Dermis microvascular lymphatic vessel endothelial cell (primary cell): ENCODE results near the gene UBE2I. TPM values are rescaled to one million over a fixed set of nuclear protein-coding genes. Genes with fewer than 3 reads are reported as not detected.
"Not testable (repeated sequence)": the region's sequence is repeated elsewhere in the genome, so short reads cannot be mapped to it uniquely, and the experiment has no call there.

Experiments used
- DNase-seq, 2 donors: peaks; one replicate each; pipeline versions ENCODE4 v3.0.0 to v3.0.0-alpha.2; 2010; ENCODE audit warnings: low read depth in 2 of 2
- total RNA-seq: library from RNA; depleted of rRNA; stranded (reverse); fragments of >200 nt; gene quantifications from 2 replicates; pipeline ENCODE4 v1.2.1, GENCODE V29; 2014

The UBE2I gene
- total RNA-seq, 1 donor from 2014 or later, result 34.1 TPM

DNA sequence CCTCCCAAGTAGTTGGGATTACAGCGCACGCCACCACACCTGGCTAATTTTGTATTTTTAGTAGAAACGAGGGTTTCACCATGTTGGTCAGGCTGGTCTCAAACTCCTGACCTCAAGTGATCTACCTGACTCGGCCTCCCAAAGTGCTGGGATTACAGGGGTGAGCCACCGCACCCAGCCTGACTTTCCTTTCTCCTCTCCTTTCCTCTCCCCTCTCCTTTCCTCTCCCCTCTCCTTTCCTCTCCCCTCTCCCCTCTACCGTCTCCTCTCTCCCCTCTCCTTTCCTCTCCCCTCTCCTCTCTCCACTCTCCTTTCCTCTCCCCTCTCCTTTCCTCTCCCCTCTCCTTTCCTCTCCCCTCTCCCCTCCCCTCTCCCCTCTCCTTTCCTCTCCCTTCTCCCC lies 17.2 kb upstream of the UBE2I start:
- not testable (repeated sequence) for DNase-seq

DNA sequence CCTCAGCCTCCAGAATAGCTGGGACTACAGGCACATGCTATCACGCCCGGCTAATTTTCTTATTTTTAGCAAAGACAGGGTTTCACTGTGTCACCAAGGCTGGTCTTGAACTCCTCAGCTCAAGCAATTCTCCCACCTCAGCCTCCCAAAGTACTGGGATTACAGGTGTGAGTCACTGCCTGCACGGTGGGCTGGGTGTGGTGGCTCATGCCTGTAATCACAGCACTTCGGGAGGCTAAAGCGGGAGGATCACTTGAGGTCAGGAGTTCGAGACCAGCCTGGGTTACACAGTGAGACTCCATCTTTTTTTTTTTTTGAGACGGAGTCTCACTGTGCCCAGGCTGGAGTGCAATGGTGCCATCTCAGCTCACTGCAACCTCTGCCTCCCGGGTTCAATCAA lies 16.6 kb upstream of the UBE2I start:
- not testable (repeated sequence) for DNase-seq

DNA sequence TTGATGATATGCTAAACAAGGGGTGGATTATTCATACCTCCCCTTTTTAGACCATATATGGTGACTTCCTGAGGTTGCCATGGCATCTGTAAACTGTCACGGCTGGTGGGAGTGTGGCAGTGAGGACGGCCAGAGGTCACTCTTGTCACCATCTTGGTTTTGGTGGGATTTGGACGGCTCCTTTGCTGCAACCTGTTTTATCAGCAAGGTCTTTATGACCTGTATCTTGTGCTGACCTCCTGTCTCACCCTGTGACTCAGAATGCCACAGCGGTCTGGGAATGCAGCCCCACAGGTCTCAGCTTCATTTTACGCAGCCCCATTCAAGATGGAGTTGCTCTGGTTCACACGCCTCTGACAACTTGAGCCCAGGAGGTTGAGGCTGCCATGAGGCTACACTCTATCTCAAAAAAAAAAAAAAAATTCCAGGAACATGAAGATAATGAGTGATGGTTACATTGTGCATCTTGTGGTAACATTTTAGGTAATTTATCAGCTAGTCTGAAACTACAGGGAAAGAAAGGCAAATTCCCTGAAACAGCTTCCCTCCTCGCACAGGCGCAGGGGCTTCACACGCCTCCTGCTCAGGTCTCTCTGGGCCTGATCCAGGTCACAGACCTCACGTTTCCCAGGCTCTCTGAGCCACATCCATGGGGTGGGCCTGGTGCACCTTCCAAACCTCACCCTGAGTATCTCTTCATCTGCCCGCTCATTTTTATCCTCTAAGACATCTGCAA lies 15.3 kb upstream of the UBE2I start:
- no peak for DNase-seq

DNA sequence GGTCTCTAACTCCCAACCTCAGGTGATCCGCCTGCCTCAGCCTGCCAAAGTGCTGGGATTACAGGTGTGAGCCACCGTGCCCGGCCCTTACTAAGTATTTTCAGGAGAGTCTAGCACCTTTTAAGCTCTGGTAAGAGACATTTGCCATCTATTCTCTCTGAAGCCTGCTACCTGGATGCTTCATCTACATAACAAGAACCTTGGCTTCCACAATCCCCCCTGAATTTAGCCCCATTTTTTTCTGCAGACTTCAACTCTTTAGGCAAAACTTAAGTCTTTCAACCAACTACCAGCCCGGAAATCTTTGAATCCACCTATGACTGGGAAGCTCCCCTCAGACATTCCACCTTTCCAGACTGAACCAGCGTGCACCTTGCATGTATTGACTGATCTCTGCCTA lies 14.0 kb upstream of the UBE2I start:
- DNase-seq, result no peak

DNA sequence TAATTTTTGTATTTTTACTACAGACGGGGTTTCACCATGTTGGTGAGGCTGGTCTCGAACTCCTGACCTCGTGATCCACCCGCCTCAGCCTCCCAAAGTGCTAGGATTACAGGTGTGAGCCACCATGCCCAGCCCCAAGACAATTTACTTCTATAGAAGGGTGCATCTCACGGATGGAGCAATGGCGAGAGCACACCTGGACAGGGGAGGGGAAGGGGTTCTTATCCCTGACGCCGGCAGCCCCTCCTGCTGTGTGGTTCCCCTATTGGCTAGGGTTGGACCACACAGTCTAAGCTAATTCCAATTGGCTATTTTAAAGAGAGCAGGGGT lies 12.8 kb upstream of the UBE2I start:
- not testable (repeated sequence) for DNase-seq

DNA sequence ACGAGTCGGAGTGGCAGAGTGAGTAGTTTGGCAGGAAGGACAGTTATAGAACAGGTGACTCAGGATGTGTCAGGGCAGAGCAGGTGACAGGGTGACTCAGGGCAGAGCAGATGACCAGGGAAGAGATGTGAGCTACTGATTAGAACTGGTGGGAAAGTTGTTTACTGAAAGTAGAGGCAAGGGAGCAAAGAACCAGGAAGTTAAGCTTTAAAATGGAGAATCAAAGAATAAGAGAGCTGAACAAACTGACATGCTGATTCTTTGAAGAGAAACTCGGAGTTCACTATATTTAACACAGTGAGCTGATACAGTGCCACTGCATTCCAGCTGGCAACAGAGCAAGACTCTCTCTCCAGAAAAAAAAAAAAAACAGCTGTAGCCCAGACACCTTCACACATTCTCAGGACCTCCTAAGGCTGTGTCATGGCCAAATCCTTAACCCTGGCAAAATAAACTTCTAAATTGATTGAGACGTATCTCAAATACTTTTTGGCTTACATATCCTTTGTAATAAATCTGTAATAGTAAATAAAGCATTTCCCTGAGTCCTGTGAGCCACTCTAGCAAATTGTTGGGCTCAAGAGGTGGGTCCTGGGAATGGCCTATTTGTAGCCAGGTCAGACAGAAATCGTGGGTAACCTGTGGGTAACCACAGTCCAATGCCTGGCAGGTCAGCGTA lies 12.3 kb upstream of the UBE2I start:
- peak; percentile 53 to 76 for DNase-seq

DNA sequence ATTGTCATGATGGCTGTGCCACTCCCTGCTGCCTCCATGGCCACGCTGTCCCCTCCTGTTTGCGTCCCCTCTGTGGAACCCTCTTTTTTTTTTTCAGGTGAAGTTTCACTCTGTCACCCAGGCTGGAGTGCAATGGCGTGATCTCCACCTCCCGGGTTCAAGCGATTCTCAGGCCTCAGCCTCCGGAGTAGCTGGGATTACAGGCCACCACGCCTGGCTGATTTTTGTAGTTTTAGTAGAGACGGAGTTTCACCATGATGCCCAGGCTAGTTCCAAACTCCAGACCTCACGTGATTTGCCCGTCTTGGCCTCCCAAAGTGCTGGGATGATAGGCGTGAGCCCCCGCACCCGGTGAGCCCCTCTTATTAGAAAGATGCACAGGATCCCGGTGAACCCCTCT lies 11.0 kb upstream of the UBE2I start:
- no peak for DNase-seq

DNA sequence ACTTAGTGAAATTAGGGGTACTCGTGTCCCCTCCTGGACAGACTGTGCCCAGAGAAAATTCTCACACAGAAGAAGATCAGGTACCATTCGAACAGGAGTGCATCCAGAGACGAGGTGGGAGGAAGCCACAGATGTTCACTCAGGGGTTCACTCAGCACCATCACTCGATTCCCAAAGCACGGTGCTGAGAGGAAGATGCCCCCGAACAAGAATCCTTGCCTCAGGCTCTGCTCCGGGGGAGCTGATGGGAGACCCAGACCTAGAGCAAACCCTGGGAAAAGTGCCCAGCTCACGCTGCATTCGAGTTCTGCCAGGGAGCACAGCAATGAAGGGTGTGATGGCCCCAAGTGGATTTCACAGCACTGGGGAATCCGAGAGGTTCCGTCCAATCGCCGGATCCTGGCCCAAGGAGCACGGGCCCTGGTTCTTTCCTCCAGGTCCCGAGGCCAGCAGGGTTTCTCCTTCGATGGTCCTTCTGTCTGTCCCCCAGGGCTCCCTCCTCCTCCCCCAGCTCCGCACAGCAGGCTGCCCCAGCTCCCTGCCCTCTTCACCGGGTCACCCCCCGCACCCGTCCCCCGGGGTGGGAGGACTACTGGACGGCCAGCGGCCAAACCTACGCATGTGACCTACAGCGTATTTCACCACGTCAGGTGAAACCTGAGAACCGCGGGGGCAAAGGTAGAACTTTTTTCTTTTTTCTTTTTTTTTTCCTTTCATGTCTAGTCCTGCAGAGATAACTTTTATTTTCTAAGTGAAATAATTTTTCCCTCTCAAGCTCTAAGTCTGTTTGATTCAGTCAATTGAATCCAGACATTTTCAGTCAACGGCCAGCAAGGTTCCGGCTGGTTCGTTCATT lies 10.2 kb upstream of the UBE2I start:
- no peak for DNase-seq

DNA sequence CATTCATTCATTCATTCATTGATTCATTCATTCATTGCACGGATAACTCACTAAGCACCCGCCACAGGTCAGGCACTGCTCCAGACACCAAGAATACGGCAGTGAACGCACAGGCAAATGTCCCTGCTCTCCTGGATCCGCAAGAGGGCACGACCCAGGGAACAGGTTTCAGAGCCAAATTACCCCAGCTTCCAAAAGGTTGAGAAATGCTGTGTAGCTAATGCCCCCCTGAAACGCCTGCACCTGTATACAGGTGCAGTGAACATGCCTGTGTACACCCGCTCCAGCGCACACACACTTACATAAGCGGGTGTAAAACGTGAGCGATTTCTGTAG lies 9.6 kb upstream of the UBE2I start:
- DNase-seq, result no peak

DNA sequence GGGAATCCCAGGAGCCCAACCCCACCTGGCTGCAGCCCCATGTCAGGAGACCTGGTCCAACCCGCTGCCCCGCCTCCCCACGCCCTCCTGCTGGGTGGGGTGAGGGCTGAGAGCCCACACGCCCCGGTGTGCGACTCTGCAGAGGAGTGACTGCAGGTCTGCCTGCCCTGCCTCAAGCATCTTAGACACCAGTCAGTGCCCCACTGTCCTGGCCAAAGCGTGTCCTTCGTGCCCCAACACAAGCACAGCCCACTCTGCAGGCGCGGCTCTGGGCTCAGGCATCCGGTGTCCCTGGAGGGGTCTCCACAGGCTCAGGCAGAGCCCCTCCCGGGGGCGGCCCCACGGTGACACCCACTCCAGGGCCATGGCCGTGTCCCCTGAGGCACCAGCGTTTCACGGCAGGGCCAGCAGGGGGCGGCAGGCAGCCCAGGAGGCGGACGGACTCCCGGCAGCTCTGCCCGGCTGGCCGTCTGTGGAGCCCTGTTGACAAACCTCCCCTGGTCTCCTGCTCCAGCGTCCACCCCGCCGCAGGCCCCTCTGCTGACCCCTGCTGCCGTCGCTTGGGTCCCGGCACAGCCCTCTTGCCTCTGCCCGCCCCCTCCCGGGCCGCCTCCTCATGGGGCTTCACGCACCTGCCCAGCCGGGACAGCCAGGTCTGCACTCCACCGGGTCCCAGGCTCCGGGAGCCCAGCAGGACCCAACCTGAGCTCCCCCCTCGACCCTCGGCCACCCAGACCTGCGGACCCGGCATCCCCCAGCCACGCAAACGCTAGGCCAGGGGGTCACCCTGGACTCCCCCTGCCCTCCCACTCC lies 8.6 kb upstream of the UBE2I start:
- DNase-seq, result peak; percentile 17 to 56

DNA sequence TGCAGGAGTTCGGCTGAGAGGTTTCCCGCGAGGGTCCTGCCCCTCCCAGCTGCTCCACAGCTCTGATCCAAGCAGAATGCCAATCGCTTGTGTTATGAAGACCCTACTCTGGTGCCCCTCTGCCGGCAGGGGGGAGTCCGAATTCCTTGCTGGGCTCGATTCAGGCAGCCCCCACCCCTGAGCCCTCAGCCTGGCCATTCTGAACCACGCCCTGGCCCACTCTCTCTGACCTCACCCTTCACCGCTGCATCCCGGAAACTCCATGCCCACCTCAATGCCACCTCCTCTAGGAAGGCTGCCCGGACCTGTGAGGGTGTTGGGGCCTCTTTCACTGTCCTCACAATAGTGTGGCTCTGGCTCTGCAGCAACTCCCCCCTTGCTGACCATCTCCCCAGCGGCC lies 7.9 kb upstream of the UBE2I start:
- no peak for DNase-seq

DNA sequence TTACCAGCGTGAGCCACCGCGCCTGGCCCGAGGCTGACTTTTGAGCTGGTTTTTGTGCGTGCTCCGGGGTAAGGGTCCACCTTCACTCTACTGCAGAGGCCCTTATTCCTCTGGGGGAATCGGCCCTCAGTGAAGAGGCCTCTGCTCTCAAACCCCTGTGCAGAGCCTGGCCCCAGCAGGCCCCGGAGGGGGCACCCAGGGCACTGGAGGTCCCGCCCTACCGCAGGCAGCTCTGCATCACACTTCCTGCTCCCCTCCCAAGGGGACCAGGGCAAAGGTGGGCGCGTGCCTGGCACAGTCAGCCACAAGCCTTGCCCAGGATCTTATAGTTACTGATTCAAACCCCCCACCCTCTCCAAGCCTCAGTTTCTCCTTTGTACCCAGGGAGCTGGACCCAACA lies 3.6 kb upstream of the UBE2I start:
- no peak for DNase-seq

DNA sequence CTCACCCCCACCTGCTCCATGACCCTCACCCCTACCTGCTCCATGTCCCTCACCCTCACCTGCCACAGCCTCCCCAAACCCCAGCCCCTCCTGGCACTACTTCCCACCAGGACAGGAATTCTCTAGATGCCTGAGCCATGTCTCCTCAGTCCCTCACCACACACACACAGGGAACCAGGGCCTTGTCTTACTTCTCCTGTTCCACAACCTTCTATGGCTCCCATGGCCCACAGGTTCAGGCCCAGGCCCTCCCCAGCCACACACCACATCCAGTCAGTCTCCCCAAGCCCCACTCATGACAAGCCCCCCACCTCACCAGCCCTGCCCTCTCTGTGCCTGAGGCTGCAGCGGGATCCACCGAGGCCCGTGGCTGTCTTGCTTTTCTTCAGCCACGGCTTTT lies 3.1 kb upstream of the UBE2I start:
- DNase-seq, result no peak

DNA sequence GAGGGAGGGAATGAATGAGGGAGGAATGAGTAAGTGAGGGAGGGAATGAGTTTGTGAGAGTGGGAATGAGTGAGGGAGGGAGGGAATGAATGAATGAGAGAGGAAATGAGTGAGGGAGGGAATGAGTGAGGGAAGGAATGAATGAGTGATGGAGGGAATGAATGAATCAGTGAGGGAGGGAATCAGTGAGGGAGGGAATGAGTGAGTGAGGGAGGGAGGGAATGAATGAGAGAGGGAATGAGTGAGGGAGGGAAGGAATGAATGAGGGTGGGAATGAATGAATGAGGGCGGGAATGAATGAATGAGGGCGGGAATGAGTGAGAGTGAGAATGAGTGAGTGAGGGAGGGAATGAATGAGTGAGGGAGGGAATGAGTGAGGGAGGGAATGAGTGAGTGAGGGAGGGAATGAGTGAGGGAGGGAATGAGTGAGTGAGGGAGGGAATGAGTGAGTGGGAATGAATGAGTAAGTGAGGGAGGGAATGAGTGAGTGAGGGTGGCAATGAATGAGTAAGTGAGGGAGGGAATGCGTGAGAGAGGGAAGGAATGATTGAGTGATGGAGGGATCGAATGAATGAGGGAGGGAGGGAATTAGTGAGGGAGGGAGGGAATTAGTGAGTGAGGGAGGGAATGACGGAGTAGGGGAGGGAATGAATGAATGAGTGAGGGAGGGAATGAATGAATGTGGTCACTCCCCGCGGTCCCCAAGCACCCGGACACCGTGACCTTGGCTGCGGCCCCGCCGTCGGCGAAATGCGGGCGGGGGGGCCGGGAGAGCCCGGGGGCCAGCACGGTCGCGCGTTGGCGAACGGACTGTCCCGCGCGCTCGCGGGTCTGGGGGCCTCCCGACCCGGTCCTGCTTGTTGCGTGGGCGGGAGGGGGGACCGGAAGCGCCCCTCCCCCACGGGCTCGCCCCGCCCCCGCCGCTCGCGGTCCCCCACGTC lies 1.1 kb upstream of the UBE2I start:
- DNase-seq, result peak; percentile 10 to 41

DNA sequence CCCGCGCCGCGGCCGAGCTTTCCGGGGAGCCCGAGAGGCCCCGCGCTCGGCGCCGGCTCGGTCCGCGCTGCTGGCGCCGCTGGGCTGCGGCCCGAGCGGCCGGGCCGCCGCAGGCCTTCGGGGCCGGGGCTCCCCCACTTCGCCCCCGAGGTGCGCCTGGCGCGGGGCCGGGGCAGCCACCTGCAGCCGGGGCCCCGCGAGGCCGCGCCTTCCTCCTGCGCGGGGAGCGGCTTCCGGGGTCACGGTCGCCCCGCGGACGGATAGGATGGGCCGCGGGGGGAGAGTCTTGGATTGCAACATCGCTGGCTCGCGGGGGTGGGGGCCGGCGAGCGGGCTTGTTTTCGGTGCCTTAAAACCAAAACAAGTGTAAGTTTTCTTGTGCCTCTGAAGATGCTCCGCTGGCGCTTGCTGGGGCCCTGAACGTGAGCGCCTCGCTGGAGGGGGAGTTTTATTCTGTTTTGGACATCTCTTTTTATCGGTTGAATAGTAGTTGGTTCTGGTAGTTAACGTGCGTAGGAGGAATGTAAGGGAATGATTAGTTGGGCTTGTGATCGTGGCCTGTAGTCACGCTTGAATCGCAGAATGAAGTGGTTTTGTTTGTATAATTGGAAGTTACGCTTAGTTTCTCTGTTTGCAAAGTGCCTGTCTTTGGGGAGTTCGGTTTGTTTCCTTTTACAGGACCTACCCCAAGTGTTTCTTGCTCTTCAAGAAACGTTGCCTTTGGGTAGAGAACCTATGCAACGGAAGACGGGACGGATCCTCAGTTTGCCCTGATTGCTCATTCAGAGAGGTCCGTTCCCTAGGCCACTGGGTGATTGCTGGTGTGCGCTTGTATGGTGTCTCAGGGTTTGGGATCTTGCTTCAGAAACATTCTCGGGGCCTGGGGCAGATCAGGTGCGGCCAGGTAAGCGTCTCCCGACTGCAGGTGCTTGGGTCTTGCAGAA lies 724 bp downstream of the UBE2I start:
- DNase-seq, result peak; percentile 18 to 29

DNA sequence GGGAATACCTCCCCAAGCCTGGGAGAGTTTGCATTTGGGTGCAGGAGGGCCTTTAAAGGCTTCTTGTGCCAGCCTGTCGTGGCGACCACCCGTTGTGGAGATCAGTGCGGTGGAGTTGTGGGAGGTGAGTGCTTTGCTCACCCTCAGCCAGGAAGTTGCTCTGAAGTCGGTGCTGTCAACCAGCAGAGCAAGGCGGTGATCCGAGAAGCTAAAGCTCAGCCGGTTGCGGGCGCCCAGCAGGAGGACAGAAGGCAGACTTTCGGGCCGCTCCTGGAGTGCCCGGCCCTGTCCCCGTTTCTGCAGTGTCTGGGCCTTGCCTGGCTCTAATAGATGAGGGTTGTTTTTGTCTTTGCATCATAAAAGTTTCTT lies 1.4 kb downstream of the UBE2I start:
- DNase-seq, result peak in 1 of 2 donors; percentile 28

DNA sequence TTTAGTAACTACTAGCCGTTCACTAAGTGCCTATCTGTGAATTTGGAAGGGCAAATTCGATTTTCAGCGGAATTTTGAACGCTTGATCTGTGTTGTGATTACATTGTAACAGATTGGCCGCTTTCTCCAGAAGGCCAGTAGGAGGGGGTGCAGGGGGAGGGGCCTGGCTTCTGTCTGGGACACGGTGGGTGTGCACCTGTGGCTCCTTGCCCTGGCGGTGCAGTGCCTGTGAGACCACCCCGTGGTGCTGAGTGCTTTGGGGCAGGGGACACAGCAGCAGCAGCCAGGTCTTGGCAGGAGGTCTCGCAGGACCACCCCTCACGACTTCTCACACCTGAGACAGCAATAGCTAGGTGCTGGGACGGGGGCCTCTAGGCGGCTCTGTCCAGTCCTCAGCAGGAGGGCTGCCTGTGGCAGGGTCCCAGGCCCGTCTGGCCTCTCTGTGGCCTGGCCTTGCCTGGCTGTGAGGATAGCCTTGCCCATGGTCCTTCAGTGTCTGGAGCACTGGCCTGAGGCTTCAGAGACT lies 1.8 kb downstream of the UBE2I start:
- DNase-seq, result no peak

DNA sequence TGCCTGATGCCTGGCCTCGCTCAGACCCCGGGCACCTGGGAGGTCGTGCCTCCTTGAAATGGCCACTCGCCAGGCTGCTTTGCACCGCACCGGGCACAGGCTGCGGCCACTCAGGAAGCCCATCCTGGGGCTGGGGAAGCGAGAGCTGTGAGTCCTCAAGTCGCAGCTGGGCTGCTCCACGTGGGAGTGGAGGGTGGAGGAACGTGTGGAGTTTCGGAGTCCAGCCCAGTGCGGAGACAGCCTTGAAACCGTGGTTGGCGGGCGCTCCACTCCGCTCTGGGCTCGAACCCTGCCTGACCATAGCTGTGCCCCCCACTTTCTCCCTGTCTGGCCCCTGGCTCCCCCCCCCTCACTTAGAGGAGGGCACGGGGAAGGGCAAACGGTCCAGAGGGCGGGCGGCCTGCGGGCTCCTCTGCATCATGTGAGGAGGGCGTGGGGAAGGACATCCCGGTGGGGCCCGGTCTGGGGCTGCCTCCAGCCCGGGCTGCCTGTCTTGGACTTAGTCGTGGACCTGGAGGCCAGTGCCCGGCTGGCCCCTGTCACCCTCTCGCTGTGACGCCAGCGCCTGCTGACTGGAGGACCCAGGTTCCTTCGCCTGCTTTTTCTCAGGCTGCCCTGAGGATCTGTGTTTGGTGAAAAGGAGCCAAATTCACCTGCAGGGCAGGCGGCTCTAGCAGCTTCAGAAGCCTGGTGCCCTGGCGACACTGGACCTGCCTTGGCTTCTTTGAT lies 2.5 kb downstream of the UBE2I start:
- no peak for DNase-seq

DNA sequence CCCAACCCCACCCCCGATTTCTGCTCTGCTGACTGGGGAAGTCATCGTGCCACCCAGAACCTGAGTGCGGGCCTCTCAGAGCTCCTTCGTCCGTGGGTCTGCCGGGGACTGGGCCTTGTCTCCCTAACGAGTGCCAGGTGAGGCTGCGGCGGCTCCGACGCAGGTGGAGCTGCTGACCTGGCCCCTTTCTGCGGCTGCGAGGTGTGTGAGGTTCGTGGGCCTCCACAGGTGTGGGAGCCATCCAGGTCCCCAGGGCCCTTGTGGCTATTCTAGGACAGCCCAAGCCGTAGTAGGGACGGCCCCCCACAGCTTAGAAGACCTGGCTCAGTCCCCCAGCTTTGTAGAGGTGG lies 3.0 kb downstream of the UBE2I start:
- no peak for DNase-seq
